ENCODE data around the gene NKAIN2.

Gene NKAIN2

GRCh38 chr6:123810214-123810613, 6.5 kb downstream of the NKAIN2 start:
- no peak for DNase-seq

GRCh38 chr6:123810948-123811347, 7.3 kb downstream of the NKAIN2 start:
- DNase-seq: no peak

DNA sequence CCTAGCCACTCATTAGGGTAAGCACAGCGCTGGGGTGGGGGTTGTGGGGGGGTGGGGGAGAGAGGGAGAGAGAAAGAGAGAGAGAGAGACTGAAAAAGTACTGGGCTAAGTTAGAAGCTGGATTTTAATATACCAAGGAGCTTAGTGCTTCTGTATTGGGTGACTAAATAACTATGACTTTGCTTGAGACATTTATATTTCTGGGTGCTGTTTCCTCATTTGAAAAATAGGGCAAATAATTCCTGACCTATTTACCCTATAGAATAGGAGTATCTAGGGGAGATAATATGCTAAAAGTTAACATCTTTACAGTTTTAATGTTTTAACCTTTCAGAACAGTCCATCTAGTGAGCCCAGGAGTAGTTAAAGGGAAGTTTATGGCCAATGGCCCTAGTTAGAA, 7.7 kb downstream of the NKAIN2 start:
- DNase-seq: no peak

DNA sequence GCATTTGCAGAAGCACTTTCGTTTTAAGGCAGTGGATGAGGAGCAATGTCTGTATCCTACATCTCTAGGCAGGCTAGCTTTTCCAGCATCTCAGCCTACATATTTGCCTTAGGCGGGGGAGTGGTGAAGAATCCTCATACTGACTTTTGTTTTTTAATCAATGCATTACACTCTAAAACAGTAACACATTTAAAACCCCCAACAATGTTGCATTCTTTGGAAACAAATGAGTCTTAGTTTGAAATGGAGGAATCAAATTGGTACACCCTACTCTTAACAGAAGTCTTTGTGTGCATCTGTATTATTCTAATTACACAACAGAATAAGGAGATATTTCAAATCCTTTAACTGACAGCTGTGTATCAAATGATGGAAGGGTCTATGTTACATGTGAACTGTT, 9.0 kb downstream of the NKAIN2 start:
- no peak for DNase-seq

GRCh38 chr6:123821112-123821511, 17.4 kb downstream of the NKAIN2 start:
- no peak for DNase-seq

DNA sequence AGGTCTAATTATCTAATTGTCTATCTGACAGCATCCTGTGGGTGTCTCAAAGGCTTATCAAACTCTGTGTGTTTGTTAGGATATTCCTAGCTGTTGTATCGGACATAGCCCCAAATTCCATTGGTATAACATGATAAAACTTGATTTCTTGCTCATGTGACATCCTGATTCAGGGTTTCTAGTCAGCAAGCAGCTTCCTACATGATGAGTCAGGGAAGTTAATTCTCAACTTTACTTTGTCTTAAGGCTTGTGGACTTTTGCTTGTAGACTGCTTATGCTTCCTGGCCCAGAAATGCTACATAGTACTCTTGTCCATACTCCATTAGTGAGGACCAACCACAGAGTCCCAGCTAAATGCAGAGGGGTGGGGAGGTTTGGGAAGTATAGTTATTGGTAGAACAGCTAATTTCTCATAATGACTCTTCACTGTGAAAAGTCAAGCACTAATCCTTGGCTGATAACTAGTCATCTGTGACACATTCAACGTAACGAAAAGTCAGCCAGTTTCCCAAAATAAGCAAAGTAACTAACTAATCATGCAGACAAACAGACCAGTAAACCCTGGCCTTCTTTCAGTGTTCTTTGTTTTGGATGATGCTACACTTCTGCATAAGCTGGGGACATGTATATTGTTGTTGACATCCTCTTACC, 25.8 kb downstream of the NKAIN2 start:
- DNase-seq: no peak

DNA sequence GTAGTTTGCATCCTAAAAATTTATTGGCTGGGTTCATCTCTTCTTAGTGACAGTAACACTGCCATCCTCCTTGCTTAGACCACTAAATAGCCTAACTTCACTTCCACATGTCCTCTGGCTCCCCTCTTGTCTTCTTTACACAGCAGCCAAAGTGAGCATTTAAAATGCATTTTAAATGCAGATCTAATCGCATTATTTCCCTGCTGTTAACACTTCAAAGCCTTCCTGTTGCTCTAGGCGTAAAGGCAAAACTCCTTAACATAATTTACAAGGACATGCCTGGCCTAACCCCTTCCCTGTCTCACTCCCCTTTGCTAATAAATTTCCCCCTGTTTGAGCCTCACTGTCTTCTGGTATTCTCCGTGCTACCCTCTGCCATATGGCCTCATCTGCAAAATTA, 26.5 kb downstream of the NKAIN2 start:
- no peak for DNase-seq

- DNase-seq: no peak
Observed at GRCh38 chr6:123838505-123839234, 35.0 kb downstream of the NKAIN2 start.

- no peak for DNase-seq
Observed at GRCh38 chr6:123841067-123841896, 37.6 kb downstream of the NKAIN2 start.

GRCh38 chr6:123844011-123844410, 40.3 kb downstream of the NKAIN2 start:
- DNase-seq: no peak

DNA sequence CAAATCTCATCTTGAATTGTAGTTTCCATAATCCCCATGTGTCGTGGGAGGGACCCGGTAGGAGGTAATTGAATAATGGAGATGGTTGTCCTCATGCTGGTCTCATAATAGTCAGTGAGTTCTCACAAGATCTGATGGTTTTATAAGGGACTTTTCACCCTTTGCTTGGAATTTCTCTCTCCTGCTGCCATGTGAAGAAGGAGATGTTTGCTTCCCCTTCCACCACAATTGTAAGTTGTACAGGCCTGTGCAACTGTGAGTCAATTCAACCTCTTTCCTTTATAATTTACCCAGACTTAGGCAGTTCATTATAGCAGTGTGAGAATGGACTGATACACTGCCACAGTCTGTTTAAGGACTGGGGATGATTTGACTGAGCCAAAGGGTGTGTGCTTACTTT, 44.7 kb downstream of the NKAIN2 start:
- no peak for DNase-seq

DNA sequence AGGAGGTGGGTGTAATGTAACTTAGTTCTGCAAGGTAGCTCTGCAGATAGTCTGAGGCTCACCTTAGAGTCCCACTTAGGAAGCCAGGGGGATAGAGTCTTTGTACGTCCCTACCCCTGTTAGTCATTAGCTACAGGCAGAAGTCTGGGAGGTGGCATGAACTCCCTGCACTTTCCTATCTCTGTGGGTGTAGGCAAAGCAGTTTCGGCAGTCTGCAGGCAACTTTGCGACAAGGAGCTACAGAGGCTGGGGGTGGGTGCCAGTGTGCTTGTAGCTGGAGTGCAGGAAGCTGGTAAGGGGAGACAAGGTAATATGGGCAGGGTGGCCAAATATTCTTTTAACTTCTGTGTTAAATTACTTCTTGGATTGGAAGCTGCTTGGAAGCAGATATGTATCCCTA, 45.7 kb downstream of the NKAIN2 start:
- no peak for DNase-seq

GRCh38 chr6:123850555-123850954, 46.9 kb downstream of the NKAIN2 start:
- no peak for DNase-seq

- no peak for DNase-seq
Observed at GRCh38 chr6:123854201-123854600, 50.5 kb downstream of the NKAIN2 start.

DNA sequence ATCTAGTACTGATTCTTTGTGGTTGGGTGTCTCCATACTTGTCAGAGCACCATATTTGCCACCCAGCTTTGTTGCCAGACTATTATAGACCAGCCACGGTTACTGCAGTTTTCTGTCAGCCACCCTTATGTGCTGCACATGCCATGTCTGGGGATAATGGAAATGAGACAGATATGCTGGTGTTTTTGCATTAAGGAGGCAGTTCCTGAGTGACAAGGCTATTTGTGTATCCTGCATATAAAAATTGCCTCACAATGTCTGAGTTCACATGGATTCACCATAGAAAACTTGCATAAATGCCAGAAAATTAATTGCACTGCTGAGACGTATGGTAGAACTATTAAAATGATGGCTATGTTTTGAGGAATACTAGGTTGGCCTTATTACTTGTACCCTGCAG, 51.8 kb downstream of the NKAIN2 start:
- no peak for DNase-seq

DNA sequence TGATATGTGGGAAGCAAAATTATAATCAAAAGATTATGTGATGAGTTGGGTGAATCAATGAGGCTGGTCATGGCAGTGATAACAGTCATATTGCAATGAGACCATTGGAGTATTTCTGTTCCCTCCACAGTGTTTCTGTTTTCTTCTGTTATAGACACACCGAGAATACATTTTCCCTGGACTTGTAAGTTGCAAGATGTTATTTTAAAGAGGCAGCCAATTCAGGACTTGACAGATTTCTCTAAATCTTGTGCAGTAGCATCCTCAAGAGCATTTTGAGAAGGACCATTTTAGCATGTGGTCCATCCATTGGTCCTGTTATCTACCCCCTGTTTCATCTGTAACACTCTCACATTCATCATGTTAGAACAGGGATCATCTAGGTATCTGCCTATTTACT, 55.6 kb downstream of the NKAIN2 start:
- DNase-seq: no peak

- no peak for DNase-seq
Observed at GRCh38 chr6:123869334-123869733, 65.7 kb downstream of the NKAIN2 start.

GRCh38 chr6:123873974-123874373, 70.3 kb downstream of the NKAIN2 start:
- no peak for DNase-seq

DNA sequence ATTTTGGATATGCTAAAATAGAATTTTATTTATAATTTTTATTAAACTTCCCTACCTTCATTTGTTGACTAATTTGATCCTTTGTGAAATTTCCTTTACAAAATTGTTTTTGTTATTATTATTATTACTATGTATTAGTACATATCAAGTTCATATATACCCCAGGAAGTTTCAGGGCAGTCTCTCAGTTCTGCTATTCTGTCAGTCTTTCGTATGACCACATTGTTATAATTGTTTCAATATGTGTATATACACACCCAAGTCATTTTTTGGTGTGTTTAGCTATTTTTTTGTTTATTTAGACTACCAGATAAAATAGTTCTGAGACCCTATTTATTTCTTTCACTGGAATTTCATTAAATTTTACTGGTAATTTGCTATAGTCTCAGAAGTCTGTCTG, 72.1 kb downstream of the NKAIN2 start:
- no peak for DNase-seq

DNA sequence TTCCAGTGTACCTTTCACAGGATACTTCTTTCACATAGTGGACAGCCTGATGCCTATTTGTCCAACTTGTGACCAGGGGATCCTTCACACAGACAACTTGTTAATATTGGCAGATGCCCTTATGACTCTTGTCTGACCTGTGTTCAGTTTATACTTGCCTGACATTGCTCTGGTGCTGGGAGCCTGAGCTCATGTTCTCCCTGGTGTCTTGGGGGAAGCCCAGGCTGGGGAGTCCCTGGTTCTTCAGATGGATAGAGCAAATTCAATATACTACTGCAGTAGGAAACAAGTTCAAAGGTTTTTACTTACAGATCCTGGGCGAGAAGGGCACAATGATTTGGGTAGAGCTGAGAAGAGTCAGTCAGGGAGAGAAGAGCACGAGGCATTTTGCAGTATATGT, 76.1 kb downstream of the NKAIN2 start:
- DNase-seq: no peak

DNA sequence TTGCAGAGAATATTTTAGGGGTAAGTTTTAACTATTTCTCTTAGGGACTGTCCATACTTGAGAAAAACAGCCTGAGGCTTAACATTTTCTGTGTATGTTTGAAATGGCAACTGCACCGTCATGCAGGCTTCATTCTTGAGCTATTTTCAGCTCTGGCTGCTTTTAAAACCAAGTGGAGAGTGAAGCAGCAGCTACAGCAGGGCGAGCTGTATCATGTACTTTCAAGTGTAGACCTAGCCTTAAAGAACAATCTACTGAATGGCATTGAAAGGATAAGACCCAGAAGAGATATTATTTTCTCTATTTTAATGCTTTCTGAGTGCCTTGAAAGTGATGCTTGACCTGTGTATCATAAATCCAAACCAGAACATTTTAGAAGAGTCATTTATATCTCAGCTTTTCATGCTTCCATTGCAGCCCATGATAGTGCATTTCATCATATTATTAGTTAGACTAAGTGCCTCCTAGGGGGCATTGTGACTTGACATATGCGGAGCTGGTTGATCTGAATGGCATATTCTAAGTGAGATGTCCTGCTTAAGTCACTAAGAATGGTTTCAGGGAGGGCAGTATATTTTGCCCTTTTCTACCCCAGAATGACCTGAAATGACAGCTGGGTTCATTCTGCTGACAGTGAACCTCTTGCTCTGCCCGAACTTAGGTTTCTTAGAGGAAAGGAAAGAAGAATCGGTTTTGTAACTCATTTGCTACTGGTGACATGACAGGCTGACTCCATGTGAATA, 85.3 kb downstream of the NKAIN2 start:
- no peak for DNase-seq

DNA sequence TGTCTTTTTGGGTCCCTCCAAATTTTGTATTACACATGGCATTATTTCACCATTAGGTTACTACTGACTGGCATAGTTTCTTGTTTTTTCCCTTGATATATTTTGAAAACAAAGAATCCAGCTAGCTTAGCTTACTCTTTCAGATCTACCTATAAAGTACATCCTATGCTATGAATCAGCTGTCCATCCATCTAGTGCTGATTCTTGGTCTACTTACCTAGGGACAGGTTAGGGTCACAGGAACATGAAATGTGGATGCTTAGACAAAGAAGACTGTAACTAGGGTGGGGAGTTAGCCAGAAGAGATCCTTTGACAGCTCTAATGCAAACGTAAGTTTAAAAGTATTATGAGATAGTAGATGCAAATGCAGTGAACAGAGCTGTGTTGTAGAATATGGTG, 91.7 kb downstream of the NKAIN2 start:
- DNase-seq: no peak

GRCh38 chr6:123895806-123896205, 92.1 kb downstream of the NKAIN2 start:
- no peak for DNase-seq

Data from activated gamma-delta T cell (primary cell).